Neural cell (in vitro differentiated cells): ENCODE measurements around the gene RXFP4.

Experiments
- CTCF ChIP-seq: fragments of 450-650 bp; IDR thresholded peaks from 2 replicates; pipeline ENCODE4 v1.5.1; 2014; ENCODE audit warnings: antibody characterized with exemption, mild to moderate bottlenecking, moderate library complexity; ENCODE audit not compliant: poor library complexity, severe bottlenecking
- EP300 ChIP-seq: fragments of 450-650 bp; conservative IDR thresholded peaks from 2 replicates; pipeline ENCODE4 v1.6.1; 2014; ENCODE audit warnings: antibody characterized with exemption, mild to moderate bottlenecking, moderate library complexity; ENCODE audit not compliant: poor library complexity, severe bottlenecking
- EZH2 ChIP-seq: fragments of 200-600, 300-800 bp; shearing (Covaris generic), sonication (generic); IDR thresholded peaks from 2 replicates; pipeline ENCODE4 v1.6.1; 2014; ENCODE audit warnings: antibody characterized with exemption, low read length, borderline replicate concordance, mild to moderate bottlenecking; ENCODE audit not compliant: insufficient read depth, poor library complexity, severe bottlenecking
- MXI1 ChIP-seq: fragments of 450-650 bp; conservative IDR thresholded peaks from 2 replicates; pipeline ENCODE4 v1.6.1; 2014; ENCODE audit warnings: antibody characterized with exemption, mild to moderate bottlenecking; ENCODE audit not compliant: poor library complexity, severe bottlenecking
- POLR2AphosphoS5 ChIP-seq: IDR thresholded peaks from 2 replicates; pipeline ENCODE4 v1.6.1; 2012
- RAD21 ChIP-seq: fragments of 450-650 bp; conservative IDR thresholded peaks from 2 replicates; pipeline ENCODE4 v1.6.1; 2014; ENCODE audit warnings: antibody characterized with exemption, mild to moderate bottlenecking, moderate library complexity
- REST ChIP-seq: IDR thresholded peaks from 2 replicates; pipeline ENCODE4 v1.6.1; 2012; ENCODE audit warnings: borderline replicate concordance
- SMC3 ChIP-seq: fragments of 450-650 bp; conservative IDR thresholded peaks from 2 replicates; pipeline ENCODE4 v1.6.1; 2014; ENCODE audit warnings: antibody characterized with exemption, mild to moderate bottlenecking, moderate library complexity; ENCODE audit not compliant: poor library complexity
- TAF1 ChIP-seq: IDR thresholded peaks from 2 replicates; pipeline ENCODE4 v1.6.1; 2012; ENCODE audit warnings: low read depth

GRCh38 chr1:155957411-155957915 lies 16.0 kb downstream of the RXFP4 start:
- TF ChIP-seq TAF1 (no peak), EP300 (no peak), SMC3 (no peak), CTCF (no peak), REST (no peak), RAD21 (no peak), EZH2 (no peak), POLR2AphosphoS5 (no peak), MXI1 (no peak)
